NCI-H128 (cell line): Measurements from ENCODE around the gene KCNMA1.
"Not testable (repeated sequence)": the region's sequence is repeated elsewhere in the genome, so short reads cannot be mapped to it uniquely, and the experiment has no call there.

Experiments used
- DNase-seq: peaks from one replicate; lab custom pipeline; 2025; ENCODE audit not compliant: unreplicated experiment; lab: John Stamatoyannopoulos, UW

KCNMA1 gene

DNA sequence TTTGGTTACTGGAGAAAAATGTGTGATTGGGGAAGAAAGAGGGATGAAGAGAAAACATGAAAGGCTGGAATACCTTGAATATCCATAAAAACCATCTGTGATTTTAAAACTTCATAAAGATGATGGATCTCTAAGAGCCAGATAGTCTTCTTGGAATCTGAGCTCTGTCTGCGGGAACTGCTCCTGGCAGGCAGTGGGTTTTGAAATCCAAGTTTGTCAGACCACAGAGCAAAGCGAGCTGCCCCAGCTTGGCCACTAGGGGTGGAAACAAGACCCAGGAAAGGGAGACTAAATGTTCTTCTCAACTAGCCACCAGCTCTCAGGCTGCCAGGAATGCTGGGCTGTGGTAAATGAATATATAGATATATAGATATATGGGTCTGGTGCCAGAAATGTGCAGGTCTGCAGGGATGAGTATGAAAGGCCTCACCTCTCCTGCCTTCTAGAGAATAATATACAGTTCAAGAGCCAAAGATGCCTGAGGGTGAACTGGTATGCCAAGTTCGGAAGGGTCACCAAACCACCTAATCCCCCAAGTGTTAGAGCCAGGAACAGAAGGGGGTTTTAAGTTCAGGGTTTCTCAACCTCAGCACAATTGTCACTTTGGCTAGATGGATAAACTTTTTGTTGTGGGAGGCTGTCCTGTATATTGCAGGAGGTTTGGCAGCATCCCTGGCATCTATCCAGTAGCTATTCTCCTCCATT is 208.8 kb downstream of the KCNMA1 start:
- DNase-seq: no peak

GRCh38 chr10:77424257-77424656 is 213.4 kb downstream of the KCNMA1 start:
- no peak for DNase-seq

GRCh38 chr10:77422491-77423338 is 214.9 kb downstream of the KCNMA1 start:
- DNase-seq: no peak

DNA sequence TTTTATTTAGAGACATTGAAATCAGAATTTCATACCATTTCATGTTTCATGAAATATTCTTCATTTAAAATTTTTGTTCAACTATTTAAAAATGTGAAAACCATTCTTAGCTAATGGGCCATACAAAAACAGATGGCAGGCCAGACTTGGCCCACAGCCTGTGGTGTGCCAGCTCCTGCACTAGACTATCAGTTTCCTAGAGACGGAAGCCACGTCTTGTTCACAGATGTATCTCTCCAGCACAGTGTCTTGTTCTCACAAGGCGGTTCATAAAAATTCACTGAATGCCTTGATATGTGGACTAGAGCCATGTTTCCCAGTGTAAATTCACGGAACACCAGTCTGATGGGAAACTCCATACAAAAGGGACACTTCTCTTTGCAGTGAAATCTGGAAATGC is 216.0 kb downstream of the KCNMA1 start:
- DNase-seq: no peak

DNA sequence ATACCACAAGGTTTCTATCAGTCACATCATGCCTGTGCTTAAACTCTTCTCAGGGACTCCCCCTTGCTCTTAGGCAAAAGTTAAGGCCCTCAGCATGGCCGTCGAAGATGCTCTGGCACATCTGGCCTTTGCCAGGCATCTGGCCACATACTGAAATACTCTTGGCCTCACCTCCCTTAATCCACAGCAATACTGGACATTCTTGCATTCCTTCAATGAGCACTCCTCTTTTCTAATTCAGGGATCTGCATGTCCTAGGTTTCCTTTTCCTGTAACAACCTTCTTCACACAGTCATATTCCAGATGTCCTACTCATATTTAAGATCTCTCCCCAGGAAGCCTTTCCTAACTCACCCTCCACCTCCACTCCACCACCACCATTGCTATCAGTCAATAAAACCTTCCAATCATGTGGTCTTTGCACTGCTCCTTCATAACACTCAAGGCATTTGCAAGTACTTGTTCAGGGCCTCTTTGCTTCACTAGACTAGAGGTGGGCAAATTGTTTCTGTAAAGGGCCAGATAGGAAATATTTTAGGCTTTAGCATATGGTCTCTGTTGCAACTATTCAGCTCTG is 216.6 kb downstream of the KCNMA1 start:
- no peak for DNase-seq

GRCh38 chr10:77419979-77420378 is 217.6 kb downstream of the KCNMA1 start:
- no peak for DNase-seq

- DNase-seq: no peak
Observed at GRCh38 chr10:77419056-77419455, 218.6 kb downstream of the KCNMA1 start.

- DNase-seq: no peak
Observed at GRCh38 chr10:77417806-77418640, 219.6 kb downstream of the KCNMA1 start.

DNA sequence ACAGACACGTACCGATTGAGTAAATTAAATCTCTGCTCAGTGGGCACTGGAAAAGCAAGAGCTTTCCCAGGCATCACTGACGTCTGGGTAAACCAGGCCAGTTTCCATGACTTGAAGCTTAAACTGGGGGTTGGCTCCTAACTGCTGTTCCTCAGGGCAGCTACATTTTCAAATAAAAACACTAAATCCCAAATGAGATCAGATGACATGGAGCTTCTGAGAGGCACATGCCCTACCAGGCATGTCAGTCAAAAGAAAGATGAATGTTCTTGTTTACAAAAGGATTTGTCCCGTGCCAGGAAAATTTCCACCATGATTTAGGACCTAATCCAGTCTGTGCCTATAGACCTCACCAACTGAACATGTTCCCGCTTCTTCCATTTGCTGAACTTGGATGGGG is 220.2 kb downstream of the KCNMA1 start:
- no peak for DNase-seq

DNA sequence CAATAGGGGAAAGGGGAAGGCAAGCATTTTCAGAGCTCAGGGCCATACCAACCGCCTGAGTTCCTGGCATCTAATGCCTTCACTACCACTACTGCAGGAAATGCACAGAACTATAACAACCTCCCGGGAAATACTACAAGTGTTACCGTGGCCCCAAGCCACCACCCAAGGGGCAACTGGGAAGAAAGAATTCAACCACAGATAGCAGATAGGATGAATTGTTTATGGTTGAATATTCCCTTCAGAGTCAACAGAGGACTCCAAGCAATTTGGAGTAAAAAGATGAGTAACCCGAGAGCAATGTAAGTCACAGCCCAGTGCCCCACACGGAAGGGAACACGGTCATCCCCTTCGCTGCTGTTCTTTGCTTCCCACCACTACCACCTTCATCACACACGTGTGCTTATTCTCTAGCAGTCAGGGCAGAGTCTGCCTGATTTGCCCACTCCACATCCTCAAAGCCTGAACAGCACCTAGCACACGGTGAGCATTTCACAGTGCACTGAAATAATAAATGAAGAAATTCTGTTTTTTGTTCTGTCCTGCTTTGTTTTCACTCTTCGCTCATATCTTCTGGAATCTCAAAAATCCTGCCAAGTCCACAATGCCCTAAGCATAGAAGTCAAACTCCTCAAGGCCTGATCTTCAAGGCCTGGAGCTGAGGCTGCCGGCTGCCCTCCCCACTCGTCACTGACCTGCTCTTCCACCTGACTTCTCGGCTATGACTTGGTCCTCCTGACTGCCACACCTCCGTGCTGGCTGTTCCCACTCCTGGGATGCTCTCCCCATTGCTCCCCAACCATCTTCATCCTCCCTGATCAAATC is 221.1 kb downstream of the KCNMA1 start:
- no peak for DNase-seq

- DNase-seq: no peak
Observed at GRCh38 chr10:77415313-77415960, 222.2 kb downstream of the KCNMA1 start.

GRCh38 chr10:77413231-77413630 is 224.4 kb downstream of the KCNMA1 start:
- DNase-seq: no peak

DNA sequence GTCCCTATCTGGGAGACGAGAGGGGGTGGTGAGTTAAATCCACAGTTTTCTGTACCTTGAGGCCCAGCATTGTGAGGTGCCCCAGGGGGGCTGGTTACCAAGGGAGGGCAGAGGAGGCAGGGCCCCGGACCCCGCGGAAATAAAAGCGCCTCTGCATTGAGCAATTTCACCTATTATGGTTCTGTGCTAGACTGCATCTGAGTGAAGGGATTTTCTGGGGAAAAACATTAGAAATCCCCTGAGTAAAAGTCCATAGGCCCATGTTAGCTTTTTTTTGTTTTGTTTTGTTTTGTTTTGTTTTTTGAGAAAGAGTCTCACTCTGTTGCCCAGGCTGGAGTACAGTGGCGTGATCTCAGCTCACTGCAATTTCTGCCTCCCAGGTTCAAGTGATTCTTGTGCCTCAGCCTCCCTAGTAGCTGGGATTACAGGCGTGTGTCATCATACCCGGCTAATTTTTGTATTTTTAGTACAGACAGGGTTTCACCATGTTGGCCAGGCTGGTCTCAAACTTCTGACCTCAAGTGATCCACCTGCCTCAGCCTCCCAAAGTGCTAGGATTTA is 225.0 kb downstream of the KCNMA1 start:
- not testable (repeated sequence) for DNase-seq

GRCh38 chr10:77411805-77412204 is 225.8 kb downstream of the KCNMA1 start:
- DNase-seq: no peak

DNA sequence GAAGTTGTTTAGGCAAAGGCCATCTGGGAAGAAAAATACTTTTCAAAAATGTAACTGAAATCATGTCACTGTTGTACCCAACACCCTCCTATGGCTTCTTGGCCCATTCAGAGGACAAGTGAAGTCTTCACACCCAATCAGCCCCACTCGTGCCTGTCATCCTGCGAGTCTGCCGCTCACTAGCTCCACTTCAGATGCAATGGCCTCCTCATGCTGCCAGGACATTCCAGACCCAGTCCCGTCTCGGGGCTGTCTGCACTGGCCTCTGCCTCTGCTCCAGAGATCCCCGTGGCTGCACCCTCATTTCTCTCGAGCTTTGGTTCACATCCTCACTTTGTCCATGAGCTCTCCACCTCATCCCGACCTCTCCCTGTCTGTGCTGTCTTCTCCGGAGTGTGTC is 227.1 kb downstream of the KCNMA1 start:
- DNase-seq: no peak

DNA sequence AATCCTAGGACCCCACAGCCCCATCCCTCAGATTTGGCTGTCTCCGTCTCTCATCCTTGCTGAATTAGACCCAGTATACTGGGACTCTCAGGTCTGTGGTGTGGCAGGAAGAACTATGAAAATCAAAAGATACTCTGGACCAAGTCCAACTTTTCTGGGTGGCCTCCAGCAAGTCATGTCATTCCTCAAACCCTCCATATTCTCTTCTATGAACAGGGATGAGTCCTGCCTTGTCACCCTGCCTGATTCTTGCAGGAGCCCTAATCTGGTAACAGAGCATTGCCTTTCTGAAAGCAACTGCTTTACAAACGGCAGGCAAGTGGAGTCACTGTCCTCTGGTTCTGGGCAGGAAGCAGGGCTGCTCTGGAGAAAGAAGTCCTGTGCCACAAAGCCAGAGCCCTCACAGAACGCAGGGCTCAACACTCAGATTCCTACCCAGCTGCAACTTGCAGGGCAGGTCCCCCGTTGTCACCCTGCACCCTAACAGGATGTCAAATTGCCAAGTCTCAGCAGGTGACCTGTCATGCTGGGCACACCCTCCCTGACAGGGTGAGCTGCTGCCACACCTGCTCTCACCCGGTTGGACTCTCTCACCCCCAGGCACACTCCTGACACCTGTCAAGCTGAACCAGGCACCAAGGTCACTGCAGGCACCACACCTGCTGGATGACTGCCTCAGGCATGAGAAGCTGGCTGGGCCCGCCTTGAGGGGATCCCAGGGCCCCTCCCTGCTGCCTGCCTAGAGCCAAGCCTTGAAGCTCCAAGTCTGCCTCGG is 227.7 kb downstream of the KCNMA1 start:
- no peak for DNase-seq

- DNase-seq: no peak
Observed at GRCh38 chr10:77408259-77408658, 229.3 kb downstream of the KCNMA1 start.

- DNase-seq: no peak
Observed at GRCh38 chr10:77406764-77407430, 230.7 kb downstream of the KCNMA1 start.
